Measurements from ENCODE around the gene RHOG.

DNA sequence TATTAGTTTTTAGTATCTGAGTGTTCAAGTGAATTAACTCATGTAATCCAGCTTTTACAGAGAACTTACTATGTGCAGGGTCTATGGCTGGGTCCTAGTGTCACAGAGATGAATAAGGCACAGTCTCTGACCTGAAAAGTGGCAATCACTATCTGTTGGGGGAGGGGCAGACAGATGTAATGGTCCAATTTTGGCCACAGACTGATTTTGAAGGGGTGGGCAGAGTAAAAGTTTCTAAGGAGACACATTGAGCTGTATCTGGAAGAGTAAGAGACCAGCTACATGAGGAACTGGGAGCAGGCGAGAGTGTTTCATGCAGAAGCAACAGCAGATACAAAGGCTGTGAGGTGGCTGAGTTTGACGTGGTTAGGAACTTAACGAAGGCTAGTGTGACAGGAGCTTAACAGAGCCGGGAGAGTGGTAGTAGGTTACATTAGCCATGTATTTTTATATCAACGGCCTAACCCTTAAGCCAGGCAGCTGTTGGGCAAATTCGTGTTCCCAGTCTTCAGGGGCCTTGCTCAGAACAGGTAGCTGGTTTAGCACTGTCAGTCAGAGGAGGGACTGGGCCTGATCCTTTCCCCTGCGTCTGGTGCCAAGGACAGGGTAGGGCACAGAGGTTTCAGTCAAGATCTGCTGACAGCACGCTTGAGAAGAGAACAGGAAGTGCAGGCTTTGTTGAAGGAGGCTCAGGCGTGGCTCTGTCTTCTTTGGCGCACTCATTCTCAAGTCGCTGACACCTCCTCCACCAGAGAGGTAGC lies 13.3 kb upstream of the RHOG start:
- no peak for TF ChIP-seq CTCF (IDR thresholded peaks at IDR 0.05)
- no peak for TF ChIP-seq POLR2A (IDR thresholded peaks at IDR 0.05)
